PC-3 (cell line): ENCODE data around the gene SLC51B.

Experiments used
- EZH2 ChIP-seq: fragments of 300-600 bp; sonication (generic); IDR thresholded peaks from one replicate; pipeline ENCODE4 v1.6.1; 2017; ENCODE audit warnings: antibody characterized with exemption, mild to moderate bottlenecking, low read length; ENCODE audit not compliant: unreplicated experiment
- TF ChIP-seq, protein P1 (sequence below): fragments of 300-600 bp; sonication (generic); conservative IDR thresholded peaks from 2 replicates; pipeline ENCODE4 v1.5.1; 2017; ENCODE audit warnings: antibody characterized with exemption, low read depth, mild to moderate bottlenecking, low read length

DNA sequence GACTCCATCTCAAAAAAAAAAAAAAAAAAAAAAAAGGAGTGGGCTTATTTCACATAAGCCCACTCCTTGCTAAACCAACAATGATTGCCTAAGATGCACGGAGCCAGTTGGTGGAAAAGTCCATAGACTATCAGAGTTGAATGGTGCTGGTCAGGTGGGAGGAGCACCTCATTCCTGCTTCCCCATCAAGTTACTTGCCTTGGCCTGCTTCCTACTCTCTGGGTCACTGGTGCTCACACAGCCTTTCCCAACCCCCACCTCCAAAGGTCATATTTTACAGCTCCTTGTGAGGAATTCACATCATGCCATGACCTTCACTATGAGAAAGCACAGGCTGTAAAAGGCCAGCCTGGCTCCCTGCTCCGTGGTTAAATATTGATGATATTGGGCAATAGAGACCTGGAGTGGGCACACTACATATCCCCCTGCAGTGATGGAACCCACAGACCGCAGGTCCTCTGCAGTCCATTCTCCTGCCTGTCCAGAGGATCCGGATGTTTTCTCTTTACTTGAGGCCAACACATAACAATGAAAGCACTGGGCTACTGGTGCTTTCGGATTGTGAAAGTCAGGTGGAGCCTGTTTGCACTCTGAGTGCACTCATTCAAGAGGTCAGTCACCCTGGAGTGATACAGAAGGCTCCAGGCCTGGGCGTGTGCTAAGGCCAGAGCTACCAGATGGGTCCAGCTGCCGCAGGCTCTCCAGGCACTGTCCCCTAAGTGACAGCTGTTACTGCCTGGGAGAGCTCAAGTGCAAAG, at the start of gene SLC51B:
- TF ChIP-seq, protein P1, sequence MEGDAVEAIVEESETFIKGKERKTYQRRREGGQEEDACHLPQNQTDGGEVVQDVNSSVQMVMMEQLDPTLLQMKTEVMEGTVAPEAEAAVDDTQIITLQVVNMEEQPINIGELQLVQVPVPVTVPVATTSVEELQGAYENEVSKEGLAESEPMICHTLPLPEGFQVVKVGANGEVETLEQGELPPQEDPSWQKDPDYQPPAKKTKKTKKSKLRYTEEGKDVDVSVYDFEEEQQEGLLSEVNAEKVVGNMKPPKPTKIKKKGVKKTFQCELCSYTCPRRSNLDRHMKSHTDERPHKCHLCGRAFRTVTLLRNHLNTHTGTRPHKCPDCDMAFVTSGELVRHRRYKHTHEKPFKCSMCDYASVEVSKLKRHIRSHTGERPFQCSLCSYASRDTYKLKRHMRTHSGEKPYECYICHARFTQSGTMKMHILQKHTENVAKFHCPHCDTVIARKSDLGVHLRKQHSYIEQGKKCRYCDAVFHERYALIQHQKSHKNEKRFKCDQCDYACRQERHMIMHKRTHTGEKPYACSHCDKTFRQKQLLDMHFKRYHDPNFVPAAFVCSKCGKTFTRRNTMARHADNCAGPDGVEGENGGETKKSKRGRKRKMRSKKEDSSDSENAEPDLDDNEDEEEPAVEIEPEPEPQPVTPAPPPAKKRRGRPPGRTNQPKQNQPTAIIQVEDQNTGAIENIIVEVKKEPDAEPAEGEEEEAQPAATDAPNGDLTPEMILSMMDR: no peak
- TF ChIP-seq EZH2: no peak
